Measurements from ENCODE around the gene IAH1.
"Not testable (repeated sequence)": the region's sequence is repeated elsewhere in the genome, so short reads cannot be mapped to it uniquely, and the experiment has no call there.

The IAH1 gene

GRCh38 chr2:9494081-9494480 is 19.7 kb downstream of the IAH1 start:
- Histone ChIP-seq H3K9me3 (ENCODE audit: control insufficient read depth in 2 of 2, low read length in 2 of 2) (no peaks in the 10 kb centered on the region), H3K4me3 (ENCODE audit: low read length in 2 of 2) (no peak overlapping the region), H3K27ac (ENCODE audit: low read length) (no peak overlapping the region), H3K27me3 (ENCODE audit: control insufficient read depth in 1 of 2, insufficient read depth in 2 of 2, low read length in 2 of 2) (no peaks in the 10 kb centered on the region), H3K4me1 (ENCODE audit: control insufficient read depth, insufficient read depth, low read length) (no peaks in the 10 kb centered on the region), H3K9ac (ENCODE audit: low read length in 2 of 2) (no peak overlapping the region), H3K36me3 (ENCODE audit: control insufficient read depth in 2 of 2, insufficient read depth in 2 of 2, low read length in 2 of 2) (peaks cover 46 to 55% of the 10 kb centered on the region in 2 donors)

GRCh38 chr2:9497017-9497416 is 22.7 kb downstream of the IAH1 start:
- Histone ChIP-seq H3K4me3 (ENCODE audit: low read length in 2 of 2) (no peak overlapping the region), H3K9me3 (ENCODE audit: control insufficient read depth in 2 of 2, low read length in 2 of 2) (no peaks in the 10 kb centered on the region), H3K36me3 (ENCODE audit: control insufficient read depth in 2 of 2, insufficient read depth in 2 of 2, low read length in 2 of 2) (peaks cover 35 to 38% of the 10 kb centered on the region in 2 donors), H3K27ac (ENCODE audit: low read length) (no peak overlapping the region), H3K4me1 (ENCODE audit: control insufficient read depth, insufficient read depth, low read length) (no peaks in the 10 kb centered on the region), H3K9ac (ENCODE audit: low read length in 2 of 2) (no peak overlapping the region), H3K27me3 (ENCODE audit: control insufficient read depth in 1 of 2, insufficient read depth in 2 of 2, low read length in 2 of 2) (no peaks in the 10 kb centered on the region)

- peaks cover 33 to 35% of the 10 kb centered on the region in 2 donors for H3K36me3 ChIP-seq (ENCODE audit: control insufficient read depth in 2 of 2, insufficient read depth in 2 of 2, low read length in 2 of 2)
- no peaks in the 10 kb centered on the region for H3K27me3 ChIP-seq (ENCODE audit: control insufficient read depth in 1 of 2, insufficient read depth in 2 of 2, low read length in 2 of 2)
- H3K9ac ChIP-seq (ENCODE audit: low read length in 2 of 2), result no peak overlapping the region
- no peak overlapping the region for H3K4me3 ChIP-seq (ENCODE audit: low read length in 2 of 2)
- H3K27ac ChIP-seq (ENCODE audit: low read length), result no peak overlapping the region
- H3K4me1 ChIP-seq (ENCODE audit: control insufficient read depth, insufficient read depth, low read length), result no peaks in the 10 kb centered on the region
- H3K9me3 ChIP-seq (ENCODE audit: control insufficient read depth in 2 of 2, low read length in 2 of 2), result no peaks in the 10 kb centered on the region
These were observed 23.9 kb downstream of the IAH1 start for GRCh38 chr2:9498210-9498609.

- Histone ChIP-seq H3K36me3 (ENCODE audit: control insufficient read depth in 2 of 2, insufficient read depth in 2 of 2, low read length in 2 of 2) (peaks cover 17 to 22% of the 10 kb centered on the region in 2 donors), H3K4me3 (ENCODE audit: low read length in 2 of 2) (no peak overlapping the region), H3K4me1 (ENCODE audit: control insufficient read depth, insufficient read depth, low read length) (no peaks in the 10 kb centered on the region), H3K27ac (ENCODE audit: low read length) (no peak overlapping the region), H3K9ac (ENCODE audit: low read length in 2 of 2) (no peak overlapping the region), H3K27me3 (ENCODE audit: control insufficient read depth in 1 of 2, insufficient read depth in 2 of 2, low read length in 2 of 2) (no peaks in the 10 kb centered on the region), H3K9me3 (ENCODE audit: control insufficient read depth in 2 of 2, low read length in 2 of 2) (no peaks in the 10 kb centered on the region)
These were observed 34.6 kb downstream of the IAH1 start for GRCh38 chr2:9508931-9509330.

- H3K4me1 ChIP-seq (ENCODE audit: control insufficient read depth, insufficient read depth, low read length); H3K9me3 ChIP-seq (ENCODE audit: control insufficient read depth in 2 of 2, low read length in 2 of 2); H3K27me3 ChIP-seq (ENCODE audit: control insufficient read depth in 1 of 2, insufficient read depth in 2 of 2, low read length in 2 of 2); H3K9ac ChIP-seq (ENCODE audit: low read length in 2 of 2); H3K4me3 ChIP-seq (ENCODE audit: low read length in 2 of 2); H3K27ac ChIP-seq (ENCODE audit: low read length): not testable (repeated sequence)
- H3K36me3 ChIP-seq (ENCODE audit: control insufficient read depth in 2 of 2, insufficient read depth in 2 of 2, low read length in 2 of 2), result peaks cover 19 to 25% of the 10 kb centered on the region in 2 donors
These were observed 39.6 kb downstream of the IAH1 start for GRCh38 chr2:9513946-9514345.

GRCh38 chr2:9517118-9517782 is 42.9 kb downstream of the IAH1 start:
- H3K27me3 ChIP-seq (ENCODE audit: control insufficient read depth in 1 of 2, insufficient read depth in 2 of 2, low read length in 2 of 2), result no peaks in the 10 kb centered on the region
- H3K4me1 ChIP-seq (ENCODE audit: control insufficient read depth, insufficient read depth, low read length), result no peaks in the 10 kb centered on the region
- H3K9ac ChIP-seq (ENCODE audit: low read length in 2 of 2), result no peak overlapping the region
- no peak overlapping the region for H3K4me3 ChIP-seq (ENCODE audit: low read length in 2 of 2)
- no peaks in the 10 kb centered on the region for H3K9me3 ChIP-seq (ENCODE audit: control insufficient read depth in 2 of 2, low read length in 2 of 2)
- H3K27ac ChIP-seq (ENCODE audit: low read length), result no peak overlapping the region
- peaks cover 31 to 38% of the 10 kb centered on the region in 2 donors for H3K36me3 ChIP-seq (ENCODE audit: control insufficient read depth in 2 of 2, insufficient read depth in 2 of 2, low read length in 2 of 2)

- Histone ChIP-seq H3K27ac (ENCODE audit: low read length) (no peak overlapping the region), H3K27me3 (ENCODE audit: control insufficient read depth in 1 of 2, insufficient read depth in 2 of 2, low read length in 2 of 2) (no peaks in the 10 kb centered on the region), H3K36me3 (ENCODE audit: control insufficient read depth in 2 of 2, insufficient read depth in 2 of 2, low read length in 2 of 2) (peaks cover 28 to 34% of the 10 kb centered on the region in 2 donors), H3K4me3 (ENCODE audit: low read length in 2 of 2) (no peak overlapping the region), H3K4me1 (ENCODE audit: control insufficient read depth, insufficient read depth, low read length) (no peaks in the 10 kb centered on the region), H3K9me3 (ENCODE audit: control insufficient read depth in 2 of 2, low read length in 2 of 2) (no peaks in the 10 kb centered on the region), H3K9ac (ENCODE audit: low read length in 2 of 2) (no peak overlapping the region)
These were observed 43.8 kb downstream of the IAH1 start for GRCh38 chr2:9518163-9518562.

GRCh38 chr2:9518780-9519179 is 44.4 kb downstream of the IAH1 start:
- peaks cover 25 to 33% of the 10 kb centered on the region in 2 donors for H3K36me3 ChIP-seq (ENCODE audit: control insufficient read depth in 2 of 2, insufficient read depth in 2 of 2, low read length in 2 of 2)

GRCh38 chr2:9519250-9519649 is 44.9 kb downstream of the IAH1 start:
- Histone ChIP-seq H3K4me1 (ENCODE audit: control insufficient read depth, insufficient read depth, low read length) (no peaks in the 10 kb centered on the region), H3K9ac (ENCODE audit: low read length in 2 of 2) (no peak overlapping the region), H3K27ac (ENCODE audit: low read length) (no peak overlapping the region), H3K36me3 (ENCODE audit: control insufficient read depth in 2 of 2, insufficient read depth in 2 of 2, low read length in 2 of 2) (peaks cover 25 to 34% of the 10 kb centered on the region in 2 donors), H3K4me3 (ENCODE audit: low read length in 2 of 2) (no peak overlapping the region), H3K27me3 (ENCODE audit: control insufficient read depth in 1 of 2, insufficient read depth in 2 of 2, low read length in 2 of 2) (no peaks in the 10 kb centered on the region), H3K9me3 (ENCODE audit: control insufficient read depth in 2 of 2, low read length in 2 of 2) (no peaks in the 10 kb centered on the region)

More at GRCh38 chr2:9518780-9519179, 44.4 kb downstream of the IAH1 start:
- H3K9me3 ChIP-seq (ENCODE audit: control insufficient read depth in 2 of 2, low read length in 2 of 2), result no peaks in the 10 kb centered on the region
- no peak overlapping the region for H3K9ac ChIP-seq (ENCODE audit: low read length in 2 of 2)
- H3K4me1 ChIP-seq (ENCODE audit: control insufficient read depth, insufficient read depth, low read length), result no peaks in the 10 kb centered on the region
- no peak overlapping the region for H3K27ac ChIP-seq (ENCODE audit: low read length)
- no peak overlapping the region for H3K4me3 ChIP-seq (ENCODE audit: low read length in 2 of 2)
- no peaks in the 10 kb centered on the region for H3K27me3 ChIP-seq (ENCODE audit: control insufficient read depth in 1 of 2, insufficient read depth in 2 of 2, low read length in 2 of 2)

GRCh38 chr2:9524291-9524690 is 49.9 kb downstream of the IAH1 start:
- no peak overlapping the region for H3K4me3 ChIP-seq (ENCODE audit: low read length in 2 of 2)
- H3K9me3 ChIP-seq (ENCODE audit: control insufficient read depth in 2 of 2, low read length in 2 of 2), result no peaks in the 10 kb centered on the region
- no peak overlapping the region for H3K27ac ChIP-seq (ENCODE audit: low read length)
- no peak overlapping the region for H3K9ac ChIP-seq (ENCODE audit: low read length in 2 of 2)
- H3K36me3 ChIP-seq (ENCODE audit: control insufficient read depth in 2 of 2, insufficient read depth in 2 of 2, low read length in 2 of 2), result peaks cover 13 to 25% of the 10 kb centered on the region in 2 donors
- H3K27me3 ChIP-seq (ENCODE audit: control insufficient read depth in 1 of 2, insufficient read depth in 2 of 2, low read length in 2 of 2), result no peaks in the 10 kb centered on the region
- no peaks in the 10 kb centered on the region for H3K4me1 ChIP-seq (ENCODE audit: control insufficient read depth, insufficient read depth, low read length)

- Histone ChIP-seq H3K27ac (ENCODE audit: low read length) (no peak overlapping the region), H3K9me3 (ENCODE audit: control insufficient read depth in 2 of 2, low read length in 2 of 2) (no peaks in the 10 kb centered on the region)
These were observed 50.9 kb downstream of the IAH1 start for GRCh38 chr2:9525266-9525665.

More at GRCh38 chr2:9525266-9525665, 50.9 kb downstream of the IAH1 start:
- H3K4me3 ChIP-seq (ENCODE audit: low read length in 2 of 2), result no peak overlapping the region
- no peaks in the 10 kb centered on the region for H3K4me1 ChIP-seq (ENCODE audit: control insufficient read depth, insufficient read depth, low read length)
- peaks cover 9 to 19% of the 10 kb centered on the region in 2 donors for H3K36me3 ChIP-seq (ENCODE audit: control insufficient read depth in 2 of 2, insufficient read depth in 2 of 2, low read length in 2 of 2)
- no peak overlapping the region for H3K9ac ChIP-seq (ENCODE audit: low read length in 2 of 2)
- no peaks in the 10 kb centered on the region for H3K27me3 ChIP-seq (ENCODE audit: control insufficient read depth in 1 of 2, insufficient read depth in 2 of 2, low read length in 2 of 2)
